ENCODE data around the gene LTK.

Gene LTK

GRCh38 chr15:41512940-41513505, 604 bp downstream of the LTK start:
- no peak overlapping the region for H3K4me3 ChIP-seq (ENCODE audit: low read depth, low read length)
- no peak for DNase-seq (ENCODE audit: low read depth)
- TF ChIP-seq CTCF (IDR thresholded peaks at IDR 0.05; ENCODE audit: control insufficient read depth, extremely low read depth, insufficient read depth), result no peak

DNA sequence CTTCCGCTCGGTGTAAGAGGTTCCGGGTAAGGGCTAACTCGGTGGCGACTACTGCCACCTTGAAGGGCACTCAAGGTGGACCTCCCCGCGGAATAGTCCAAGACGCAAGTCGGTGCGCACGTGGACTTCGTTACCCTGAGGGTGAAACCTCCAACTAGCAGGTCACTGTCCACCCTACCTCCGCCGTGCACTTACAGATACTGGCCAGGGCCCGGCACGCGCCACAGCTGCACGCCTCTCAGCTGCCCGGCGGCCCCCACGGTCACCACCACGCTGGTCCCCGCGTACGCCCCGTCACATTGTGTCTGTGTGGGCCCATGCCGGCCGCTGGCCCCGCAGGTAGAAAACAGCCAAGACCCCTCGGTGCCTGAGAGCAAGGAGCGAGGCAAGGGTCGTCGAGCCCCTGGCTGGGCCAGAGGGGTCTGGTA, 1.1 kb downstream of the LTK start:
- no peak for DNase-seq (ENCODE audit: low read depth)
- TF ChIP-seq CTCF (IDR thresholded peaks at IDR 0.05; ENCODE audit: control insufficient read depth, extremely low read depth, insufficient read depth), result no peak
- no peak overlapping the region for H3K4me3 ChIP-seq (ENCODE audit: low read depth, low read length)

GRCh38 chr15:41511899-41512369, 1.7 kb downstream of the LTK start:
- no peak for TF ChIP-seq CTCF (IDR thresholded peaks at IDR 0.05; ENCODE audit: control insufficient read depth, extremely low read depth, insufficient read depth)
- DNase-seq (ENCODE audit: low read depth), result no peak
- no peak overlapping the region for H3K4me3 ChIP-seq (ENCODE audit: low read depth, low read length)

- no peak for TF ChIP-seq CTCF (IDR thresholded peaks at IDR 0.05; ENCODE audit: control insufficient read depth, extremely low read depth, insufficient read depth)
- H3K4me3 ChIP-seq (ENCODE audit: low read depth, low read length), result no peak overlapping the region
- no peak for DNase-seq (ENCODE audit: low read depth)
Observed at GRCh38 chr15:41511331-41511898, 2.2 kb downstream of the LTK start.

DNA sequence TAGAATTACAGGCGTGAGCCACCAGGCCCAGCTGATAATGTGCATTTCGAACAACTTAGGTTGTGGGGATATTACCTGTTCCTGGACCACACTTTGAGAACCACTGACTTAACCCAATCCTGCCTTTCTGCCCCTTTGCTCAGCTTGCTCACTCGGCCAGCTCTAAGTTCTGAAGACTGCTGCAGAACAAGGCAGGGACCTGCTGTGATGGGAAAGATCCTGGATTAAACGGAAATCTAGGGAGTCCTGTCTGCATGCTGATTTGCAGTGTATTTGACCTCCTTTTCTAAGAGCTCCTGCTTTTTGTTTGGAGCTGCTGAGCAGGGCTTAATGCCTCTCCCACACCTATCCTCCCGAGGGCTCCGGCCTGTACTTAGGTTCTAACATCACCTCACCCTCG, 2.9 kb downstream of the LTK start:
- DNase-seq (ENCODE audit: low read depth), result no peak

DNA sequence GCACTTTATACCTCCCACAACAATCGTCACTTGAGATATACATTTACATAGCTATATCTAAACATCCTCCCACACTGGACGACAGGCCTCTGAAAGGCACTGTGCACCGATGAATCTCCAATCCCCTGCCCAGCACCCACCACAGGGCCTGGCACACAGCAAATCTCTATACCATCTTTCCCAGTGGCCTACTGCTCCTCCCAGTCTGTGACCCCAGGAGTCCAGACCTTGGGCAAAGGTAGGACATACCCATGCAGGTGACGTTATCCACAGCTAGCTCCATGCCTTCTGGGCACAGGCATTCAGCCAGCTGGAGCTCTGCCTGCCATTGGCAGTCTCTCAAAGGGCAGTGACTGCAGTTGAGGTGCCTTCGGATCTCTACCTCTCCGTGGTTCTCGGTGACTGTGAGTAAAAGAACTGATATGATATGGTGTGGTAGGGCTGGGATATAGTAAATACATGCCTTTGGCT, 5.8 kb downstream of the LTK start:
- H3K4me3 ChIP-seq (ENCODE audit: low read depth, low read length), result no peak overlapping the region
- no peak for TF ChIP-seq CTCF (IDR thresholded peaks at IDR 0.05; ENCODE audit: control insufficient read depth, extremely low read depth, insufficient read depth)
- DNase-seq (ENCODE audit: low read depth), result peak; percentile 83

More for the DNA sequence above, 2.9 kb downstream of the LTK start:
- no peak overlapping the region for H3K4me3 ChIP-seq (ENCODE audit: low read depth, low read length)
- no peak for TF ChIP-seq CTCF (IDR thresholded peaks at IDR 0.05; ENCODE audit: control insufficient read depth, extremely low read depth, insufficient read depth)

Data from LNCaP clone FGC (cell line).